GM12801 (cell line): ENCODE data around the gene RGS10.

Experiments
- CTCF ChIP-seq: IDR thresholded peaks from one replicate; pipeline ENCODE4 v1.5.1; 2011; ENCODE audit warnings: control low read depth; ENCODE audit not compliant: insufficient read length; ENCODE audit errors: extremely low read depth

RGS10 gene

GRCh38 chr10:119501690-119502089, 40.8 kb downstream of the RGS10 start:
- no peak for TF ChIP-seq CTCF

GRCh38 chr10:119500821-119501220, 41.7 kb downstream of the RGS10 start:
- TF ChIP-seq CTCF: no peak

GRCh38 chr10:119500123-119500795, 42.3 kb downstream of the RGS10 start:
- no peak for TF ChIP-seq CTCF

- TF ChIP-seq CTCF: no peak
Observed at GRCh38 chr10:119499677-119500002, 42.9 kb downstream of the RGS10 start.

- no peak for TF ChIP-seq CTCF
Observed at GRCh38 chr10:119498889-119499676, 43.4 kb downstream of the RGS10 start.

GRCh38 chr10:119497243-119497642, 45.3 kb downstream of the RGS10 start:
- TF ChIP-seq CTCF: no peak

GRCh38 chr10:119496273-119496672, 46.2 kb downstream of the RGS10 start:
- no peak for TF ChIP-seq CTCF
